Keratinocyte (primary cell): ENCODE data around the gene ARID1B.

Experiments used
- CTCF ChIP-seq, 3 experiments: IDR thresholded peaks in 1 of 3; conservative IDR thresholded peaks in 1 of 3; optimal IDR thresholded peaks in 1 of 3; 2 replicates in 2 of 3; 3 replicates in 1 of 3; pipeline versions ENCODE3 to v1.5.1; 2011; ENCODE audit warnings: low read length in 3 of 3, mild to moderate bottlenecking in 3 of 3, moderate library complexity in 2 of 3, control low read depth in 1 of 3, inconsistent platforms in 1 of 3; ENCODE audit not compliant: insufficient read depth in 2 of 3; ENCODE audit errors: extremely low read depth in 1 of 3
- EZH2 ChIP-seq: IDR thresholded peaks from one replicate; pipeline ENCODE4 v1.6.1; 2012; ENCODE audit warnings: inconsistent platforms, mild to moderate bottlenecking, low read length, moderate library complexity

GRCh38 chr6:157131250-157131649 lies 354.1 kb downstream of the ARID1B start:
- TF ChIP-seq CTCF (optimal IDR thresholded peaks at IDR 0.05 in 1 of 3, IDR thresholded peaks at IDR 0.05 in 1 of 3, conservative IDR thresholded peaks at IDR 0.05 in 1 of 3; ENCODE audit: extremely low read depth in 1 of 3, insufficient read depth in 2 of 3, low read length in 3 of 3) (no peak), EZH2 (no peak)
